ENCODE measurements around the gene NCK2. TPM values are rescaled to one million over a fixed set of nuclear protein-coding genes. Genes with fewer than 3 reads are reported as not detected.

Gene NCK2
- total RNA-seq, 1 experiment from 2014 or later: 49.2 TPM

GRCh38 chr2:105928086-105928485 lies 183.4 kb downstream of the NCK2 start:
- no peak overlapping the region for H2AK5ac ChIP-seq (ENCODE audit: insufficient read length, low read length)
- H3K4me1 ChIP-seq (ENCODE audit: insufficient read depth, low read length): no peaks in the 10 kb centered on the region
- no peak overlapping the region for H2BK120ac ChIP-seq (ENCODE audit: low read depth, low read length, poor library complexity, severe bottlenecking)
- H4K20me1 ChIP-seq (ENCODE audit: control insufficient read depth, insufficient read depth, insufficient read length): no peaks in the 10 kb centered on the region
- no CpG with 5 or more reads among the region's 4 CpGs for WGBS (ENCODE audit: extremely low coverage, insufficient read length, low lambda C conversion rate)
- peaks cover 4% of the 10 kb centered on the region for H3K9me3 ChIP-seq (ENCODE audit: control insufficient read depth, low read depth, low read length)
- H4K8ac ChIP-seq (replicated peaks; ENCODE audit: insufficient read length, low read depth, low read length): no peak overlapping the region
- H3K27me3 ChIP-seq (ENCODE audit: insufficient read depth, low read length): no peaks in the 10 kb centered on the region
- no peak overlapping the region for H4K91ac ChIP-seq (ENCODE audit: insufficient read length, low read depth, low read length)
- no peak overlapping the region for H3K4ac ChIP-seq (ENCODE audit: low read depth, low read length)
- H3K36me3 Mint-ChIP-seq (ENCODE audit: insufficient read depth in 1 of 3, low read depth in 3 of 3): peaks cover 0 to 3% (median 0%) of the 10 kb centered on the region in 3 experiments; a peak in 3 of 7 replicates
- no peak overlapping the region for H3K27ac Mint-ChIP-seq
- TF ChIP-seq CTCF (conservative IDR thresholded peaks at IDR 0.05): no peak
- H3K27me3 Mint-ChIP-seq (ENCODE audit: low read depth): peaks cover 11% of the 10 kb centered on the region
- no peak overlapping the region for H2BK15ac ChIP-seq (ENCODE audit: low read depth, low read length)
- H3K23ac ChIP-seq (ENCODE audit: insufficient read length, low read depth, low read length): no peak overlapping the region
- H2AFZ ChIP-seq (ENCODE audit: low read length): no peak overlapping the region
- H2BK20ac ChIP-seq (ENCODE audit: low read depth, low read length, poor library complexity, severe bottlenecking): no peak overlapping the region
- H3K9me3 Mint-ChIP-seq: peaks cover 3 to 6% of the 10 kb centered on the region in 2 experiments; a peak in 4 of 5 replicates
- no peak overlapping the region for H3K4me3 Mint-ChIP-seq
- no peaks in the 10 kb centered on the region for H3K79me1 ChIP-seq (ENCODE audit: insufficient read depth, low read depth, low read length, poor library complexity, severe bottlenecking)
- no peak overlapping the region for H3K18ac ChIP-seq (ENCODE audit: insufficient read length, low read depth, low read length)
- no peak overlapping the region for H3K27ac ChIP-seq (ENCODE audit: insufficient read length, low read depth, low read length)
- no peaks in the 10 kb centered on the region for H3K79me2 ChIP-seq (ENCODE audit: insufficient read depth, low read length)
- no peak for DNase-seq
- H3K14ac ChIP-seq (ENCODE audit: insufficient read depth, low read length): no peak overlapping the region
- no peak overlapping the region for H3T11ph ChIP-seq (ENCODE audit: low read length)
- 0 out of 4 replicates have a peak, but pooled peaks cover 0 to 3% of the 10 kb centered on the region in 2 experiments for H3K4me1 Mint-ChIP-seq
- no peak overlapping the region for H2BK5ac ChIP-seq (ENCODE audit: insufficient read length, low read length)
- no peak overlapping the region for H3K4me2 ChIP-seq (ENCODE audit: insufficient read depth, insufficient read length, low read length)
- H3K56ac ChIP-seq (ENCODE audit: insufficient read length, low read depth, low read length): no peak overlapping the region
- no peaks in the 10 kb centered on the region for H3K23me2 ChIP-seq (ENCODE audit: insufficient read length, low read depth, low read length, poor library complexity, severe bottlenecking)
- H2BK12ac ChIP-seq (ENCODE audit: insufficient read length, low read depth, low read length): no peak overlapping the region
- no peak overlapping the region for H4K5ac ChIP-seq (ENCODE audit: insufficient read length, low read depth, low read length)
- no peak overlapping the region for H3K9ac ChIP-seq (ENCODE audit: extremely low read depth, insufficient read length, low read length)
